Fibroblast of lung (primary cell): Measurements from ENCODE around the gene TBL1XR1. TPM values are rescaled to one million over a fixed set of nuclear protein-coding genes. Genes with fewer than 3 reads are reported as not detected.

Experiments used
- DNase-seq, 2 donors: peaks; one replicate each; pipeline versions ENCODE4 v3.0.0 to v3.0.0-alpha.2; 2010; ENCODE audit warnings: low read depth in 2 of 2
- H2AFZ ChIP-seq: 2 replicates; pipeline ENCODE4 v1.5.1; 2012; ENCODE audit warnings: low read length, control low read depth, inconsistent platforms
- H3K27ac ChIP-seq: 2 replicates; pipeline ENCODE4 v1.5.1; 2011; ENCODE audit warnings: low read length, control low read depth; ENCODE audit not compliant: insufficient read depth
- H3K27me3 ChIP-seq: 2 replicates; pipeline ENCODE4 v1.5.1; 2011; ENCODE audit warnings: mild to moderate bottlenecking, low read length; ENCODE audit not compliant: control insufficient read depth, insufficient read depth
- H3K36me3 ChIP-seq: 2 replicates; pipeline ENCODE4 v1.5.1; 2011; ENCODE audit warnings: low read length; ENCODE audit not compliant: control insufficient read depth, insufficient read depth
- H3K4me1 ChIP-seq: 2 replicates; pipeline ENCODE4 v1.5.1; 2011; ENCODE audit warnings: low read length; ENCODE audit not compliant: control insufficient read depth, insufficient read depth; ENCODE audit errors: extremely low read depth
- H3K4me2 ChIP-seq: 2 replicates; pipeline ENCODE4 v1.5.1; 2011; ENCODE audit warnings: low read length, control low read depth; ENCODE audit not compliant: insufficient read depth; ENCODE audit errors: extremely low read depth
- H3K4me3 ChIP-seq, 4 experiments: fragments of 200-600 bp in 1 of 4; sonication (generic) in 1 of 4; replicated peaks in 1 of 4; 2 replicates each; pipeline ENCODE4 v1.5.1; 2011 to 2016; ENCODE audit warnings: low read length in 4 of 4, low read depth in 3 of 4, mild to moderate bottlenecking in 3 of 4, control low read depth in 2 of 4, inconsistent platforms in 1 of 4, mixed read lengths in 1 of 4; ENCODE audit not compliant: insufficient read depth in 1 of 4; ENCODE audit errors: control extremely low read depth in 1 of 4
- H3K79me2 ChIP-seq: 2 replicates; pipeline ENCODE4 v1.5.1; 2012; ENCODE audit warnings: mild to moderate bottlenecking, low read length, inconsistent platforms; ENCODE audit not compliant: control insufficient read depth, insufficient read depth
- H3K9ac ChIP-seq: 2 replicates; pipeline ENCODE4 v1.5.1; 2011; ENCODE audit warnings: mild to moderate bottlenecking, low read length, control low read depth; ENCODE audit not compliant: insufficient read depth
- H3K9me3 ChIP-seq: 2 replicates; pipeline ENCODE4 v1.5.1; 2012; ENCODE audit warnings: low read depth, low read length; ENCODE audit not compliant: control insufficient read depth, insufficient read depth
- H4K20me1 ChIP-seq: 2 replicates; pipeline ENCODE4 v1.5.1; 2011; ENCODE audit warnings: low read length; ENCODE audit not compliant: control insufficient read depth, insufficient read depth; ENCODE audit errors: extremely low read depth
- CTCF ChIP-seq, 2 donors: IDR thresholded peaks in 1 of 2; conservative IDR thresholded peaks in 1 of 2; 1 replicate in 1 of 2; 2 replicates in 1 of 2; pipeline ENCODE4 v1.5.1; 2011 to 2012; ENCODE audit warnings: low read length in 2 of 2, control low read depth in 1 of 2, inconsistent platforms in 1 of 2, low read depth in 1 of 2, mild to moderate bottlenecking in 1 of 2
- EZH2 ChIP-seq: IDR thresholded peaks from 2 replicates; pipeline ENCODE4 v1.5.1; 2012; ENCODE audit warnings: low read length, control low read depth, mild to moderate bottlenecking; ENCODE audit errors: missing control alignments
- polyA plus RNA-seq, 2 donors: library from polyadenylated mRNA; depleted of rRNA in 1 of 2; stranded (reverse) in 1 of 2; unstranded in 1 of 2; fragments of >200 nt; gene quantifications; 2 replicates each; pipeline ENCODE4 v1.2.1, GENCODE V29; 2011 to 2012; ENCODE audit warnings: missing spikeins in 1 of 2
- total RNA-seq: library from RNA; depleted of rRNA; stranded (reverse); fragments of >200 nt; gene quantifications from 2 replicates; pipeline ENCODE4 v1.2.1, GENCODE V29; 2014

The TBL1XR1 gene
- total and polyA plus RNA-seq, 2 donors (not counting 1 experiment from before 2014, with no cell fraction given): 115 to 369 TPM

GRCh38 chr3:177145381-177145780 lies 51.9 kb downstream of the TBL1XR1 start:
- peaks cover under 1% of the 10 kb centered on the region for H4K20me1 ChIP-seq
- no peak overlapping the region for H3K4me2 ChIP-seq
- H3K9ac ChIP-seq: no peak overlapping the region

GRCh38 chr3:177144922-177145321 lies 52.4 kb downstream of the TBL1XR1 start:
- DNase-seq: no peak

More at GRCh38 chr3:177145381-177145780, 51.9 kb downstream of the TBL1XR1 start:
- no peak for TF ChIP-seq CTCF (conservative IDR thresholded peaks at IDR 0.05 in 1 of 2, IDR thresholded peaks at IDR 0.05 in 1 of 2; ENCODE audit: low read depth in 1 of 2, low read length in 2 of 2)
- no peak for TF ChIP-seq EZH2
- no peak for DNase-seq
- Histone ChIP-seq H3K27ac (no peak overlapping the region), H3K4me1 (peaks cover 2% of the 10 kb centered on the region), H3K27me3 (no peaks in the 10 kb centered on the region), H3K9me3 (no peaks in the 10 kb centered on the region), H3K4me3 (no peak overlapping the region), H3K79me2 (peaks cover 86% of the 10 kb centered on the region), H3K36me3 (no peaks in the 10 kb centered on the region), H2AFZ (no peak overlapping the region)

GRCh38 chr3:177141899-177142646 lies 55.2 kb downstream of the TBL1XR1 start:
- no peak overlapping the region for H3K9ac ChIP-seq
- no peak for DNase-seq
- H3K4me3 ChIP-seq: no peak overlapping the region
- TF ChIP-seq CTCF (conservative IDR thresholded peaks at IDR 0.05 in 1 of 2, IDR thresholded peaks at IDR 0.05 in 1 of 2; ENCODE audit: low read depth in 1 of 2, low read length in 2 of 2): no peak
- TF ChIP-seq EZH2: no peak
- H2AFZ ChIP-seq: no peak overlapping the region
- H3K4me1 ChIP-seq: no peaks in the 10 kb centered on the region
- no peaks in the 10 kb centered on the region for H3K9me3 ChIP-seq
- H3K79me2 ChIP-seq: peaks cover 92% of the 10 kb centered on the region
- no peaks in the 10 kb centered on the region for H3K36me3 ChIP-seq
- H3K27me3 ChIP-seq: no peaks in the 10 kb centered on the region
- no peaks in the 10 kb centered on the region for H4K20me1 ChIP-seq
- H3K4me2 ChIP-seq: no peak overlapping the region
- H3K27ac ChIP-seq: no peak overlapping the region

More at GRCh38 chr3:177144922-177145321, 52.4 kb downstream of the TBL1XR1 start:
- Histone ChIP-seq H3K4me2 (no peak overlapping the region), H2AFZ (no peak overlapping the region), H3K36me3 (no peaks in the 10 kb centered on the region), H3K4me1 (no peaks in the 10 kb centered on the region), H3K9me3 (no peaks in the 10 kb centered on the region), H4K20me1 (no peaks in the 10 kb centered on the region), H3K4me3 (no peak overlapping the region), H3K27ac (no peak overlapping the region), H3K79me2 (peaks cover 86% of the 10 kb centered on the region), H3K27me3 (no peaks in the 10 kb centered on the region), H3K9ac (no peak overlapping the region)
- TF ChIP-seq CTCF (conservative IDR thresholded peaks at IDR 0.05 in 1 of 2, IDR thresholded peaks at IDR 0.05 in 1 of 2; ENCODE audit: low read depth in 1 of 2, low read length in 2 of 2) (no peak), EZH2 (no peak)
